H1 (cell line): ENCODE results near the gene BMERB1. TPM values are rescaled to one million over a fixed set of nuclear protein-coding genes. Genes with fewer than 3 reads are reported as not detected.
"Not testable (repeated sequence)": the region's sequence is repeated elsewhere in the genome, so short reads cannot be mapped to it uniquely, and the experiment has no call there.

Experiments
- CTCF ChIA-PET: fragments of 300-600 bp; sonication (Branson Sonifier 250); formaldehyde crosslinking; loops from one replicate; lab custom pipeline; 2021; ENCODE audit not compliant: partially characterized antibody; lab: Charles Lee
- POLR2A ChIA-PET: fragments of 300-600 bp; sonication (Branson Sonifier 250); formaldehyde crosslinking; loops from one replicate; lab custom pipeline; 2021; ENCODE audit warnings: inconsistent platforms; ENCODE audit not compliant: partially characterized antibody; lab: Charles Lee
- DNase-seq, 2 experiments: peaks; one replicate each; pipeline versions ENCODE4 v3.0.0 to v3.0.0-alpha.2; 2010 to 2022; ENCODE audit warnings: low spot score in 2 of 2, low read depth in 1 of 2, mixed read lengths in 1 of 2
- FAIRE-seq: peaks from 2 replicates; lab custom pipeline; 2011; peaks lifted over from hg19 to GRCh38; lab: Jason Lieb, UNC
- H2AFZ ChIP-seq: 2 replicates; pipeline ENCODE4 v1.8.1; 2012; ENCODE audit warnings: low read length, inconsistent platforms
- H2AK5ac ChIP-seq: 2 replicates; pipeline ENCODE4 v1.6.1; 2013; ENCODE audit warnings: low read depth, low read length
- H2BK120ac ChIP-seq: replicated peaks from 2 replicates; pipeline ENCODE3; 2013; ENCODE audit warnings: low read depth, low read length, inconsistent platforms
- H2BK12ac ChIP-seq: 2 replicates; pipeline ENCODE4 v1.6.1; 2013; ENCODE audit warnings: low read depth, low read length
- H2BK15ac ChIP-seq: 2 replicates; pipeline ENCODE4 v1.6.1; 2013; ENCODE audit warnings: low read length
- H2BK20ac ChIP-seq: 2 replicates; pipeline ENCODE4 v1.6.1; 2013; ENCODE audit warnings: low read length
- H2BK5ac ChIP-seq: 2 replicates; pipeline ENCODE4 v1.6.1; 2013; ENCODE audit warnings: low read depth, low read length
- H3K14ac ChIP-seq: 2 replicates; pipeline ENCODE4 v1.6.1; 2013; ENCODE audit warnings: inconsistent platforms; ENCODE audit not compliant: insufficient read length
- H3K18ac ChIP-seq: 2 replicates; pipeline ENCODE4 v1.6.1; 2013; ENCODE audit warnings: low read length; ENCODE audit errors: extremely low read depth
- H3K23ac ChIP-seq: 2 replicates; pipeline ENCODE4 v1.6.1; 2013; ENCODE audit warnings: inconsistent platforms; ENCODE audit not compliant: insufficient read length
- H3K23me2 ChIP-seq: 2 replicates; pipeline ENCODE4 v1.6.1; 2013; ENCODE audit warnings: low read depth, low read length
- H3K27ac ChIP-seq: 2 replicates; pipeline ENCODE4 v1.6.1; 2011; ENCODE audit warnings: low read depth, low read length, inconsistent platforms
- H3K27me3 ChIP-seq, 4 experiments: replicated peaks in 1 of 4; 1 replicate in 1 of 4; 2 replicates in 3 of 4; pipeline versions ENCODE4 v1.6.1 to v1.8.1; 2011 to 2013; ENCODE audit warnings: low read length in 3 of 4, mild to moderate bottlenecking in 3 of 4, inconsistent platforms in 2 of 4, mixed read lengths in 2 of 4, moderate library complexity in 1 of 4; ENCODE audit not compliant: control insufficient read depth in 3 of 4, insufficient read depth in 3 of 4; ENCODE audit errors: extremely low read depth in 1 of 4
- H3K36me3 ChIP-seq, 4 experiments: 2 replicates each; pipeline versions ENCODE4 v1.6.1 to v1.8.1; 2011 to 2013; ENCODE audit warnings: mild to moderate bottlenecking in 4 of 4, low read length in 3 of 4, moderate library complexity in 2 of 4, control low read depth in 1 of 4, inconsistent platforms in 1 of 4; ENCODE audit not compliant: insufficient read depth in 4 of 4, control insufficient read depth in 2 of 4
- H3K4ac ChIP-seq: replicated peaks from 2 replicates; pipeline ENCODE3; 2013; ENCODE audit warnings: low read length, low read depth, mixed read lengths, inconsistent platforms; ENCODE audit not compliant: insufficient read length
- H3K4me1 ChIP-seq, 4 experiments: replicated peaks in 1 of 4; 1 replicate in 1 of 4; 2 replicates in 3 of 4; pipeline versions ENCODE4 v1.6.1 to v1.8.1; 2011 to 2013; ENCODE audit warnings: low read length in 3 of 4, inconsistent platforms in 2 of 4, mixed read lengths in 1 of 4; ENCODE audit not compliant: insufficient read depth in 4 of 4, control insufficient read depth in 3 of 4
- H3K4me2 ChIP-seq, 2 experiments: 2 replicates each; pipeline versions ENCODE4 v1.6.1 to v1.8.1; 2011 to 2013; ENCODE audit warnings: low read depth in 2 of 2, low read length in 2 of 2, control low read depth in 1 of 2, inconsistent platforms in 1 of 2, mild to moderate bottlenecking in 1 of 2; ENCODE audit not compliant: insufficient read depth in 1 of 2
- H3K4me3 ChIP-seq, 4 experiments: fragments of 200-600, 300-600 bp in 1 of 4; sonication (generic), shearing (Covaris generic), sonication (Bioruptor Twin) in 1 of 4; 2 replicates each; pipeline versions ENCODE4 v1.5.1 to v1.8.1; 2011 to 2016; ENCODE audit warnings: low read length in 4 of 4, low read depth in 3 of 4, control low read depth in 2 of 4, inconsistent platforms in 2 of 4, mild to moderate bottlenecking in 2 of 4, mixed read lengths in 1 of 4, moderate library complexity in 1 of 4; ENCODE audit not compliant: insufficient read depth in 2 of 4; ENCODE audit errors: extremely low read depth in 1 of 4
- H3K56ac ChIP-seq: replicated peaks from 2 replicates; pipeline ENCODE3; 2013; ENCODE audit warnings: low read depth, mild to moderate bottlenecking, mixed read lengths, low read length, inconsistent platforms; ENCODE audit not compliant: insufficient read length
- H3K79me1 ChIP-seq: 2 replicates; pipeline ENCODE4 v1.6.1; 2013; ENCODE audit warnings: low read depth, low read length, control low read depth
- H3K79me2 ChIP-seq, 2 experiments: 2 replicates each; pipeline versions ENCODE4 v1.6.1 to v1.8.1; 2012 to 2013; ENCODE audit warnings: low read length in 2 of 2, mild to moderate bottlenecking in 2 of 2, inconsistent platforms in 1 of 2; ENCODE audit not compliant: insufficient read depth in 2 of 2, control insufficient read depth in 1 of 2
- H3K9ac ChIP-seq, 4 experiments: replicated peaks in 1 of 4; 1 replicate in 1 of 4; 2 replicates in 3 of 4; pipeline versions ENCODE4 v1.6.1 to v1.8.1; 2011 to 2013; ENCODE audit warnings: low read depth in 3 of 4, low read length in 3 of 4, control low read depth in 2 of 4, mild to moderate bottlenecking in 2 of 4, moderate library complexity in 2 of 4, inconsistent platforms in 1 of 4; ENCODE audit errors: extremely low read depth in 1 of 4
- H3K9me3 ChIP-seq, 2 experiments: 2 replicates each; pipeline versions ENCODE4 v1.6.1 to v1.8.1; 2012 to 2013; ENCODE audit warnings: mild to moderate bottlenecking in 2 of 2, moderate library complexity in 2 of 2, control low read depth in 1 of 2, inconsistent platforms in 1 of 2, low read depth in 1 of 2, low read length in 1 of 2, mixed read lengths in 1 of 2; ENCODE audit not compliant: insufficient read depth in 2 of 2
- H4K20me1 ChIP-seq, 2 experiments: replicated peaks in 1 of 2; 2 replicates each; pipeline versions ENCODE3 to v1.8.1; 2011 to 2013; ENCODE audit warnings: inconsistent platforms in 2 of 2, low read length in 2 of 2, mild to moderate bottlenecking in 1 of 2; ENCODE audit not compliant: insufficient read depth in 2 of 2, control insufficient read depth in 1 of 2
- H4K5ac ChIP-seq: 2 replicates; pipeline ENCODE4 v1.6.1; 2013; ENCODE audit warnings: low read length, low read depth, mixed read lengths, inconsistent platforms; ENCODE audit not compliant: insufficient read length
- H4K8ac ChIP-seq: 2 replicates; pipeline ENCODE4 v1.8.0; 2013; ENCODE audit warnings: mild to moderate bottlenecking, moderate library complexity, low read length, inconsistent platforms; ENCODE audit not compliant: insufficient read depth; ENCODE audit errors: extremely low read depth
- H4K91ac ChIP-seq: replicated peaks from 2 replicates; pipeline ENCODE3; 2013; ENCODE audit warnings: low read length, mixed read lengths, inconsistent platforms; ENCODE audit not compliant: insufficient read length
- WGBS, 2 experiments: shearing (Covaris generic) in 1 of 2; methylation state at CpG; one replicate each; pipeline versions ENCODE4 v1.1.6 to v1.1.7; 2013 to 2015; ENCODE audit warnings: low lambda C conversion rate in 2 of 2, mixed read lengths in 2 of 2, inconsistent platforms in 1 of 2, low coverage in 1 of 2, missing lambda C conversion rate in 1 of 2; ENCODE audit not compliant: insufficient replicate concordance in 2 of 2, insufficient coverage in 1 of 2, insufficient read length in 1 of 2; ENCODE audit errors: extremely low coverage in 1 of 2, missing lambda C conversion rate in 1 of 2; 5-methylcytosine and 5-hydroxymethylcytosine counted together
- polyA plus RNA-seq, 7 experiments: library from polyadenylated mRNA; depleted of rRNA in 3 of 7; stranded (reverse) in 5 of 7; unstranded in 2 of 7; fragments of >200 nt in 5 of 7; fragments of 200-250 nt in 2 of 7; gene quantifications; 1 replicate in 5 of 7; 2 replicates in 1 of 7; 4 replicates in 1 of 7; pipeline versions ENCODE4 v1.2.1 to v1.2.3, GENCODE V29; 2011 to 2013; ENCODE audit warnings: missing spikeins in 2 of 7, mixed read lengths in 2 of 7
- total RNA-seq: library from RNA; stranded (reverse); fragmentation: NEBNext Ultra II Directional; extraction: Animal tissue kit (Norgen Biotek cat#: 25700); gene quantifications from 2 replicates; pipeline ENCODE4 v1.2.1, GENCODE V29; 2021

Gene BMERB1
- total and polyA plus RNA-seq, 2 of the 8 experiments (the other 6 are each of a cell fraction or from before 2014, with no cell fraction given): 23.5 to 27.1 TPM

GRCh38 chr16:15453296-15453695 is 18.9 kb downstream of the BMERB1 start:
- H2BK120ac ChIP-seq, H4K91ac ChIP-seq, H2BK20ac ChIP-seq, FAIRE-seq, H3K9ac ChIP-seq, H3K18ac ChIP-seq, H3K27ac ChIP-seq, H4K20me1 ChIP-seq, H4K8ac ChIP-seq, H3K36me3 ChIP-seq, H3K27me3 ChIP-seq, H3K56ac ChIP-seq, H3K79me2 ChIP-seq, H2BK15ac ChIP-seq, H3K4ac ChIP-seq, POLR2A ChIA-PET, H4K5ac ChIP-seq, H2BK5ac ChIP-seq, DNase-seq, H3K23me2 ChIP-seq, H2AFZ ChIP-seq, H3K14ac ChIP-seq, H2AK5ac ChIP-seq, H3K9me3 ChIP-seq, H3K4me1 ChIP-seq, H3K23ac ChIP-seq, H3K4me2 ChIP-seq, H2BK12ac ChIP-seq, H3K79me1 ChIP-seq, H3K4me3 ChIP-seq: not testable (repeated sequence)
- CTCF ChIA-PET: interaction anchor here (1.4 kb wide), 1 partner anchor 98 kb away, joined by 4 read pairs; no protein-coding TSS in a partner anchor
- 99% methylated on average over 7 of the region's 7 CpGs; no CpG with 5 or more reads in 1 of the 2 experiments for WGBS, 2 experiments

GRCh38 chr16:15454933-15455332 is 20.5 kb downstream of the BMERB1 start:
- H2BK12ac ChIP-seq, H3K56ac ChIP-seq, H3K36me3 ChIP-seq, H3K4me2 ChIP-seq, H4K8ac ChIP-seq, H3K4me1 ChIP-seq, H2BK5ac ChIP-seq, H3K9ac ChIP-seq, H3K14ac ChIP-seq, H3K79me1 ChIP-seq, H2AFZ ChIP-seq, H3K79me2 ChIP-seq, POLR2A ChIA-PET, H4K20me1 ChIP-seq, H3K9me3 ChIP-seq, H4K5ac ChIP-seq, H3K4me3 ChIP-seq, H2AK5ac ChIP-seq, H3K4ac ChIP-seq, FAIRE-seq, DNase-seq, H2BK20ac ChIP-seq, H3K23ac ChIP-seq, H3K27me3 ChIP-seq, H2BK15ac ChIP-seq, H4K91ac ChIP-seq, H3K18ac ChIP-seq, H3K27ac ChIP-seq, H3K23me2 ChIP-seq, H2BK120ac ChIP-seq: not testable (repeated sequence)
- WGBS, 2 experiments: 94% methylated on average over 10 of the region's 11 CpGs; no CpG with 5 or more reads in 1 of the 2 experiments
- CTCF ChIA-PET: interaction anchor here (1.2 kb wide), 1 partner anchor 9 kb away, joined by 3 read pairs; no protein-coding TSS in a partner anchor
